ENCODE results near the gene GPN2. TPM values are rescaled to one million over a fixed set of nuclear protein-coding genes. Genes with fewer than 3 reads are reported as not detected.

Gene GPN2
- total and polyA plus RNA-seq, 9 of the 15 experiments (the other 6 are each of a cell fraction or from before 2014, with no cell fraction given), result 9.9 to 58.8 (median 20.4) TPM

GRCh38 chr1:26936823-26937222 lies 46.7 kb upstream of the GPN2 start (continued):
- no peak for TF ChIP-seq HNRNPL (IDR thresholded peaks at IDR 0.05; ENCODE audit: low read depth, low read length)
- TF ChIP-seq TEAD1 (CRISPR knock-in tag; IDR thresholded peaks at IDR 0.05), result no peak
- no peak for TF ChIP-seq TCF7 (IDR thresholded peaks at IDR 0.05; ENCODE audit: borderline replicate concordance)
- TF ChIP-seq ID3 (CRISPR knock-in tag; IDR thresholded peaks at IDR 0.05), result no peak
- no peak for TF ChIP-seq ID3 (tag; IDR thresholded peaks at IDR 0.05)
- no peak for TF ChIP-seq SMARCB1 (IDR thresholded peaks at IDR 0.05; ENCODE audit: insufficient read length, low read depth)
- no peak for TF ChIP-seq ZNF445 (CRISPR knock-in tag; IDR thresholded peaks at IDR 0.05; ENCODE audit: low read depth)
- TF ChIP-seq U2AF2 (optimal IDR thresholded peaks at IDR 0.05; ENCODE audit: low read depth, low read length), result no peak

- no peak for TF ChIP-seq HNRNPUL1 (IDR thresholded peaks at IDR 0.05; ENCODE audit: low read length)
- TF ChIP-seq ZBTB8A (IDR thresholded peaks at IDR 0.05; ENCODE audit: partially characterized antibody), result no peak
- no peak for TF ChIP-seq BMI1 (IDR thresholded peaks at IDR 0.05; ENCODE audit: low read length)
- no peak for TF ChIP-seq HMBOX1 (IDR thresholded peaks at IDR 0.05)
- no peak for TF ChIP-seq GABPB2 (CRISPR knock-in tag; conservative IDR thresholded peaks at IDR 0.05)
- no peak for TF ChIP-seq ERF (CRISPR knock-in tag; IDR thresholded peaks at IDR 0.05)
- TF ChIP-seq ZEB2 (IDR thresholded peaks at IDR 0.05), result no peak
- TF ChIP-seq HOMEZ (CRISPR knock-in tag; IDR thresholded peaks at IDR 0.05), result no peak
- no TSS peak for BruUV-seq (replicated peaks)
- Histone ChIP-seq H3K9me3 (replicated peaks; ENCODE audit: control insufficient read depth, insufficient read depth, low read depth, low read length) (no peaks in the 10 kb centered on the region), H3K9ac (ENCODE audit: insufficient read depth in 1 of 2, low read depth in 2 of 2, low read length in 2 of 2) (no peak overlapping the region), H3K4me3 (no peak overlapping the region), H3K27ac (ENCODE audit: extremely low read depth, low read depth, low read length) (no peak overlapping the region), H2AFZ (ENCODE audit: low read depth, low read length) (no peak overlapping the region), H3K4me2 (ENCODE audit: insufficient read depth, low read length) (no peak overlapping the region), H3K36me3 (ENCODE audit: control insufficient read depth, insufficient read depth, low read length) (peaks cover 77% of the 10 kb centered on the region), H3K4me1 (replicated peaks in 1 of 2; ENCODE audit: control insufficient read depth in 2 of 2, insufficient read depth in 2 of 2, low read length in 2 of 2) (no peaks in the 10 kb centered on the region; a peak in 1 of 5 replicates), H3K79me2 (ENCODE audit: control insufficient read depth, insufficient read depth, low read length) (peaks cover 58% of the 10 kb centered on the region), H3K27me3 (ENCODE audit: control insufficient read depth in 2 of 2, insufficient read depth in 2 of 2, low read length in 2 of 2) (no peaks in the 10 kb centered on the region), H4K20me1 (replicated peaks; ENCODE audit: control insufficient read depth, insufficient read depth, low read length) (no peaks in the 10 kb centered on the region), H3K9me1 (ENCODE audit: control insufficient read depth, insufficient read depth, low read length) (no peaks in the 10 kb centered on the region)
- no peak for DNase-seq (ENCODE audit: extremely low read depth in 1 of 4, low spot score in 3 of 4)
- WGBS (ENCODE audit: insufficient coverage, low coverage, missing lambda C conversion rate), result 88% methylated on average over 3 of the region's 3 CpGs
- CTCF ChIA-PET (ENCODE audit: low intra/inter-chr PET ratio), result no interaction called here
- no peak for ATAC-seq
- POLR2A ChIA-PET, result no interaction called here
- no peak for FAIRE-seq
- in situ Hi-C loops (cut with MboI), result no loop called here
- intact Hi-C loops (cut with micrococcal nuclease), result no loop called here
These were observed 42.4 kb upstream of the GPN2 start for GRCh38 chr1:26932531-26932930.

Data from K562 (cell line).